SK-N-SH (cell line): ENCODE results near the gene PNCK. TPM values are rescaled to one million over a fixed set of nuclear protein-coding genes. Genes with fewer than 3 reads are reported as not detected.

Experiments
- CTCF ChIA-PET: fragments of 300-600, 350-600 bp; formaldehyde crosslinking; extraction: SDS; loops from one replicate; lab custom pipeline; 2021; lab: Yijun Ruan, JAX
- POLR2A ChIA-PET: fragments of 350-600 bp; sonication (Branson Sonifier 250); formaldehyde crosslinking; extraction: SDS; loops from one replicate; lab custom pipeline; 2020; ENCODE audit warnings: antibody characterized with exemption, inconsistent platforms; lab: Yijun Ruan, JAX
- DNase-seq: peaks from one replicate; pipeline ENCODE4 v3.0.0; 2012
- H2AFZ ChIP-seq: fragments of 200-600 bp; sonication (generic); 2 replicates; pipeline ENCODE4 v1.8.1; 2016; ENCODE audit warnings: antibody characterized with exemption, mild to moderate bottlenecking, low read depth
- H3F3A ChIP-seq: fragments of 200-600 bp; sonication (generic); replicated peaks from 2 replicates; pipeline ENCODE3; 2016; ENCODE audit warnings: antibody characterized with exemption, mild to moderate bottlenecking; ENCODE audit not compliant: insufficient read depth
- H3K27ac ChIP-seq, 2 experiments: fragments of 200-500 bp in 1 of 2; fragments of 200-600 bp in 1 of 2; sonication (Bioruptor generic) in 1 of 2; sonication (generic), shearing (Covaris generic) in 1 of 2; 2 replicates each; pipeline versions ENCODE4 v1.5.1 to v1.6.1; 2014 to 2016; ENCODE audit warnings: low read depth in 2 of 2, inconsistent platforms in 1 of 2, low read length in 1 of 2, mild to moderate bottlenecking in 1 of 2, mixed read lengths in 1 of 2
- H3K27me3 ChIP-seq: fragments of 200-600 bp; sonication (generic), shearing (Covaris generic); 2 replicates; pipeline ENCODE4 v1.6.1; 2016; ENCODE audit warnings: mixed run types; ENCODE audit not compliant: insufficient read depth
- H3K36me3 ChIP-seq, 2 experiments: fragments of 200-500 bp in 1 of 2; fragments of 200-600 bp in 1 of 2; sonication (Bioruptor generic) in 1 of 2; sonication (generic) in 1 of 2; replicated peaks in 1 of 2; 2 replicates each; pipeline versions ENCODE3 to v1.5.1; 2014 to 2016; ENCODE audit warnings: low read length in 1 of 2, mild to moderate bottlenecking in 1 of 2; ENCODE audit not compliant: insufficient read depth in 2 of 2, control insufficient read depth in 1 of 2
- H3K4me1 ChIP-seq, 2 experiments: fragments of 200-500 bp in 1 of 2; fragments of 200-600 bp in 1 of 2; sonication (Bioruptor generic) in 1 of 2; sonication (generic), shearing (Covaris generic) in 1 of 2; 2 replicates each; pipeline versions ENCODE4 v1.5.1 to v1.6.1; 2014 to 2016; ENCODE audit warnings: low read depth in 1 of 2, low read length in 1 of 2, mixed run types in 1 of 2; ENCODE audit not compliant: insufficient read depth in 2 of 2, control insufficient read depth in 1 of 2
- H3K4me2 ChIP-seq: fragments of 200-600 bp; sonication (generic), shearing (Covaris generic); 2 replicates; pipeline ENCODE4 v1.6.1; 2017; ENCODE audit warnings: mixed run types
- H3K4me3 ChIP-seq, 2 experiments: fragments of 200-500 bp in 1 of 2; fragments of 200-600 bp in 1 of 2; sonication (Bioruptor generic) in 1 of 2; sonication (generic), shearing (Covaris generic) in 1 of 2; 2 replicates each; pipeline versions ENCODE4 v1.5.1 to v1.8.1; 2014 to 2016; ENCODE audit warnings: low read depth in 2 of 2, inconsistent platforms in 1 of 2, low read length in 1 of 2, mild to moderate bottlenecking in 1 of 2, mixed read lengths in 1 of 2, moderate library complexity in 1 of 2
- H3K79me2 ChIP-seq: fragments of 200-600 bp; sonication (generic); 2 replicates; pipeline ENCODE4 v1.8.1; 2017; ENCODE audit warnings: mild to moderate bottlenecking; ENCODE audit not compliant: insufficient read depth
- H3K9ac ChIP-seq: fragments of 200-600 bp; sonication (generic); 2 replicates; pipeline ENCODE4 v1.6.1; 2017; ENCODE audit warnings: mixed run types
- H3K9me2 ChIP-seq: fragments of 200-600 bp; sonication (generic); 2 replicates; pipeline ENCODE4 v1.6.1; 2017; ENCODE audit warnings: mixed run types
- H3K9me3 ChIP-seq: fragments of 200-600 bp; sonication (generic); 2 replicates; pipeline ENCODE4 v1.6.1; 2017; ENCODE audit warnings: mixed run types, mild to moderate bottlenecking, moderate library complexity
- H4K20me1 ChIP-seq: fragments of 200-600 bp; sonication (generic); 2 replicates; pipeline ENCODE4 v1.6.1; 2017; ENCODE audit warnings: mild to moderate bottlenecking, mixed run types; ENCODE audit not compliant: insufficient read depth
- EP300 ChIP-seq, 2 experiments: IDR thresholded peaks; 2 replicates each; pipeline versions ENCODE4 v1.4.0 to v1.6.1; 2012; ENCODE audit warnings: borderline replicate concordance in 1 of 2, low read depth in 1 of 2, low read length in 1 of 2
- EZH2phosphoT487 ChIP-seq: fragments of 200-600 bp; sonication (generic); IDR thresholded peaks from 2 replicates; pipeline ENCODE4 v1.6.1; 2017; ENCODE audit warnings: low read depth, mixed run types, mild to moderate bottlenecking, antibody characterized with exemption, moderate library complexity, borderline replicate concordance
- FOXM1 ChIP-seq: IDR thresholded peaks from 2 replicates; pipeline ENCODE4 v1.4.0; 2012; ENCODE audit warnings: low read depth, mild to moderate bottlenecking
- GABPA ChIP-seq: IDR thresholded peaks from 2 replicates; pipeline ENCODE4 v1.4.0; 2012; ENCODE audit warnings: low read depth, mild to moderate bottlenecking
- RFX5 ChIP-seq: IDR thresholded peaks from 2 replicates; pipeline ENCODE4 v1.6.1; 2012; ENCODE audit warnings: mild to moderate bottlenecking, improper control_type of control experiment, low read length
- SIN3A ChIP-seq: IDR thresholded peaks from 2 replicates; pipeline ENCODE4 v1.6.1; 2012; ENCODE audit warnings: low read depth, mild to moderate bottlenecking, low read length, moderate library complexity, borderline replicate concordance
- ZBTB33 ChIP-seq: IDR thresholded peaks from 2 replicates; pipeline ENCODE4 v1.4.0; 2012; ENCODE audit warnings: low read depth, borderline replicate concordance
- WGBS: methylation state at CpG from one replicate; pipeline ENCODE4 v1.1.6; 2017; ENCODE audit warnings: low lambda C conversion rate; 5-methylcytosine and 5-hydroxymethylcytosine counted together
- polyA plus RNA-seq, 3 experiments: library from polyadenylated mRNA; depleted of rRNA; stranded (reverse); fragments of >200 nt; gene quantifications; 2 replicates each; pipeline ENCODE4 v1.2.3, GENCODE V29; 2012
- TF ChIP-seq, protein P1 (sequence below): IDR thresholded peaks from 2 replicates; pipeline ENCODE4 v1.6.1; 2012; ENCODE audit warnings: mild to moderate bottlenecking, low read depth, low read length, moderate library complexity
- TF ChIP-seq, protein P2 (sequence below): fragments of 150-350 bp; IDR thresholded peaks from 2 replicates; pipeline ENCODE4 v1.6.1; 2016; ENCODE audit warnings: mild to moderate bottlenecking, low read depth, low read length

Gene PNCK
- polyA plus RNA-seq, 1 of the 3 experiments (the other 2 are of a cell fraction) = 1.2 TPM

- peaks cover 9% of the 10 kb centered on the region; the same call in 1 of the 2 replicates for H3K27me3 ChIP-seq
- H3K4me2 ChIP-seq = no peak overlapping the region
- DNase-seq = no peak
- no peaks in the 10 kb centered on the region for H4K20me1 ChIP-seq
- H3F3A ChIP-seq = no peaks in the 10 kb centered on the region
- peaks cover under 1% of the 10 kb centered on the region; the same call in 1 of the 2 replicates for H3K79me2 ChIP-seq
- ChIA-PET POLR2A (no interaction called here), CTCF (interaction anchor here (0.9 to 1.3 kb wide), 2 partner anchors 16 to 195 kb away, joined by 3 read pairs; no protein-coding TSS in a partner anchor)
- 56% methylated on average over 13 of the region's 23 CpGs for WGBS
- H3K27ac ChIP-seq = no peak overlapping the region
- no peaks in the 10 kb centered on the region for H3K4me1 ChIP-seq
- no peak overlapping the region for H2AFZ ChIP-seq
- H3K36me3 ChIP-seq = peaks cover 0 to 4% of the 10 kb centered on the region in 2 experiments
- H3K9me2 ChIP-seq = no peaks in the 10 kb centered on the region
- H3K9me3 ChIP-seq = no peaks in the 10 kb centered on the region
- TF ChIP-seq EZH2phosphoT487 (no peak), ZBTB33 (no peak), FOXM1 (no peak), SIN3A (no peak), RFX5 (no peak), GABPA (no peak), EP300 (IDR thresholded peaks at IDR 0.05; ENCODE audit: borderline replicate concordance in 1 of 2, low read depth in 1 of 2, low read length in 1 of 2) (no peak)
- TF ChIP-seq, protein P1, sequence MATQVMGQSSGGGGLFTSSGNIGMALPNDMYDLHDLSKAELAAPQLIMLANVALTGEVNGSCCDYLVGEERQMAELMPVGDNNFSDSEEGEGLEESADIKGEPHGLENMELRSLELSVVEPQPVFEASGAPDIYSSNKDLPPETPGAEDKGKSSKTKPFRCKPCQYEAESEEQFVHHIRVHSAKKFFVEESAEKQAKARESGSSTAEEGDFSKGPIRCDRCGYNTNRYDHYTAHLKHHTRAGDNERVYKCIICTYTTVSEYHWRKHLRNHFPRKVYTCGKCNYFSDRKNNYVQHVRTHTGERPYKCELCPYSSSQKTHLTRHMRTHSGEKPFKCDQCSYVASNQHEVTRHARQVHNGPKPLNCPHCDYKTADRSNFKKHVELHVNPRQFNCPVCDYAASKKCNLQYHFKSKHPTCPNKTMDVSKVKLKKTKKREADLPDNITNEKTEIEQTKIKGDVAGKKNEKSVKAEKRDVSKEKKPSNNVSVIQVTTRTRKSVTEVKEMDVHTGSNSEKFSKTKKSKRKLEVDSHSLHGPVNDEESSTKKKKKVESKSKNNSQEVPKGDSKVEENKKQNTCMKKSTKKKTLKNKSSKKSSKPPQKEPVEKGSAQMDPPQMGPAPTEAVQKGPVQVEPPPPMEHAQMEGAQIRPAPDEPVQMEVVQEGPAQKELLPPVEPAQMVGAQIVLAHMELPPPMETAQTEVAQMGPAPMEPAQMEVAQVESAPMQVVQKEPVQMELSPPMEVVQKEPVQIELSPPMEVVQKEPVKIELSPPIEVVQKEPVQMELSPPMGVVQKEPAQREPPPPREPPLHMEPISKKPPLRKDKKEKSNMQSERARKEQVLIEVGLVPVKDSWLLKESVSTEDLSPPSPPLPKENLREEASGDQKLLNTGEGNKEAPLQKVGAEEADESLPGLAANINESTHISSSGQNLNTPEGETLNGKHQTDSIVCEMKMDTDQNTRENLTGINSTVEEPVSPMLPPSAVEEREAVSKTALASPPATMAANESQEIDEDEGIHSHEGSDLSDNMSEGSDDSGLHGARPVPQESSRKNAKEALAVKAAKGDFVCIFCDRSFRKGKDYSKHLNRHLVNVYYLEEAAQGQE = no peak
- TF ChIP-seq, protein P2, sequence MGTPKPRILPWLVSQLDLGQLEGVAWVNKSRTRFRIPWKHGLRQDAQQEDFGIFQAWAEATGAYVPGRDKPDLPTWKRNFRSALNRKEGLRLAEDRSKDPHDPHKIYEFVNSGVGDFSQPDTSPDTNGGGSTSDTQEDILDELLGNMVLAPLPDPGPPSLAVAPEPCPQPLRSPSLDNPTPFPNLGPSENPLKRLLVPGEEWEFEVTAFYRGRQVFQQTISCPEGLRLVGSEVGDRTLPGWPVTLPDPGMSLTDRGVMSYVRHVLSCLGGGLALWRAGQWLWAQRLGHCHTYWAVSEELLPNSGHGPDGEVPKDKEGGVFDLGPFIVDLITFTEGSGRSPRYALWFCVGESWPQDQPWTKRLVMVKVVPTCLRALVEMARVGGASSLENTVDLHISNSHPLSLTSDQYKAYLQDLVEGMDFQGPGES = no peak
- no peak overlapping the region for H3K4me3 ChIP-seq
- H3K9ac ChIP-seq = no peak overlapping the region
Observed at GRCh38 chrX:153702336-153703035, 28.9 kb upstream of the PNCK start.
